Colonic mucosa (tissue), 4 donors: ENCODE measurements around the gene EXOC2. TPM values are rescaled to one million over a fixed set of nuclear protein-coding genes. Genes with fewer than 3 reads are reported as not detected.

Experiments used
- DNase-seq: peaks from one replicate; pipeline ENCODE4 v3.0.0-alpha.2; 2020
- H3K27ac ChIP-seq: fragments of 200-600 bp; one replicate; pipeline ENCODE4 v1.8.0; 2021
- H3K27me3 ChIP-seq: fragments of 200-600 bp; one replicate; pipeline ENCODE4 v1.8.0; 2021
- H3K36me3 ChIP-seq: fragments of 200-600 bp; one replicate; pipeline ENCODE4 v1.8.0; 2021
- H3K4me1 ChIP-seq: fragments of 200-600 bp; one replicate; pipeline ENCODE4 v1.8.0; 2021; ENCODE audit warnings: mild to moderate bottlenecking
- H3K4me3 ChIP-seq: fragments of 200-600 bp; one replicate; pipeline ENCODE4 v1.8.0; 2021
- H3K9ac ChIP-seq, 2 donors: one replicate each; pipeline ENCODE4 v1.7.0; 2013; ENCODE audit warnings: control low read depth in 2 of 2, low read depth in 2 of 2, low read length in 2 of 2
- H3K9me3 ChIP-seq: fragments of 200-600 bp; one replicate; pipeline ENCODE4 v1.8.0; 2021
- intact Hi-C: fragments of 100-400 bp; cut with DNase I; formaldehyde crosslinking; loops from one replicate; pipeline ENCODE4 v1.14.1; 2022
- total RNA-seq, 2 donors: library from RNA; stranded (reverse); fragmentation: NEBNext Ultra II Directional in 1 of 2; extraction: Animal tissue kit (Norgen Biotek cat#: 25700) in 1 of 2; gene quantifications; one replicate each; pipeline ENCODE4 v1.2.1, GENCODE V29; 2021
- TF ChIP-seq, protein P1 (sequence below): fragments of 200-600 bp; IDR thresholded peaks from one replicate; pipeline ENCODE4 v1.8.0; 2022; ENCODE audit warnings: antibody characterized with exemption, mild to moderate bottlenecking
- donor health status: healthy.
- donor health status: DM: no; HTN: no; CAD: no.
- donor health status: DM: no; HTN: no; CAD: no.

The EXOC2 gene
- total RNA-seq, 2 donors from 2014 or later = 18.3 to 19.6 TPM

GRCh38 chr6:548091-548490 lies 144.8 kb downstream of the EXOC2 start:
- Histone ChIP-seq H3K4me1 (no peaks in the 10 kb centered on the region), H3K4me3 (no peak overlapping the region), H3K9ac (no peak overlapping the region), H3K27ac (no peak overlapping the region), H3K27me3 (no peaks in the 10 kb centered on the region), H3K9me3 (no peaks in the 10 kb centered on the region), H3K36me3 (no peaks in the 10 kb centered on the region)
- TF ChIP-seq, protein P1, sequence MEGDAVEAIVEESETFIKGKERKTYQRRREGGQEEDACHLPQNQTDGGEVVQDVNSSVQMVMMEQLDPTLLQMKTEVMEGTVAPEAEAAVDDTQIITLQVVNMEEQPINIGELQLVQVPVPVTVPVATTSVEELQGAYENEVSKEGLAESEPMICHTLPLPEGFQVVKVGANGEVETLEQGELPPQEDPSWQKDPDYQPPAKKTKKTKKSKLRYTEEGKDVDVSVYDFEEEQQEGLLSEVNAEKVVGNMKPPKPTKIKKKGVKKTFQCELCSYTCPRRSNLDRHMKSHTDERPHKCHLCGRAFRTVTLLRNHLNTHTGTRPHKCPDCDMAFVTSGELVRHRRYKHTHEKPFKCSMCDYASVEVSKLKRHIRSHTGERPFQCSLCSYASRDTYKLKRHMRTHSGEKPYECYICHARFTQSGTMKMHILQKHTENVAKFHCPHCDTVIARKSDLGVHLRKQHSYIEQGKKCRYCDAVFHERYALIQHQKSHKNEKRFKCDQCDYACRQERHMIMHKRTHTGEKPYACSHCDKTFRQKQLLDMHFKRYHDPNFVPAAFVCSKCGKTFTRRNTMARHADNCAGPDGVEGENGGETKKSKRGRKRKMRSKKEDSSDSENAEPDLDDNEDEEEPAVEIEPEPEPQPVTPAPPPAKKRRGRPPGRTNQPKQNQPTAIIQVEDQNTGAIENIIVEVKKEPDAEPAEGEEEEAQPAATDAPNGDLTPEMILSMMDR = no peak
- intact Hi-C loops = no loop called here
- DNase-seq = no peak

DNA sequence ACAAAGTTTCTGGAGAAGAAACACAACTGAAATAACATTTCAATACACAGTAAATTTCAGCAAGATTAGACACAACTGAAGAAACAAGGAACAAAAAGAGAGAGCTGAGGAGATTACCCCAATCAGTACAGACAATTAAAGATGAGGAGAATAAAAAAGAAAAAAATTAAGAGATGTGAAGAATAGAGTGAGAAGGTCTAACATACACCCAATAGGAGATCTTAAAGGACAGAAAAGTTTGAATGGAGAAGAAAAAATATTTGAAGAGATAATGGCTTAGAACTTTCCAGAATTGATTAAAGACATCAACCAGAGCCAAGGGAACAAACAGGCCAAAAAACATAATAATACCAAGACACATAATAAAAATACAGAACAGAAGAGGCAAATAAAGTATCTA lies 152.4 kb downstream of the EXOC2 start:
- no peak for DNase-seq
- Histone ChIP-seq H3K36me3 (no peaks in the 10 kb centered on the region), H3K9me3 (no peaks in the 10 kb centered on the region), H3K4me3 (no peak overlapping the region), H3K9ac (no peak overlapping the region), H3K27ac (no peak overlapping the region), H3K4me1 (no peaks in the 10 kb centered on the region), H3K27me3 (no peaks in the 10 kb centered on the region)
- TF ChIP-seq, protein P1 = no peak
- intact Hi-C loops = no loop called here

DNA sequence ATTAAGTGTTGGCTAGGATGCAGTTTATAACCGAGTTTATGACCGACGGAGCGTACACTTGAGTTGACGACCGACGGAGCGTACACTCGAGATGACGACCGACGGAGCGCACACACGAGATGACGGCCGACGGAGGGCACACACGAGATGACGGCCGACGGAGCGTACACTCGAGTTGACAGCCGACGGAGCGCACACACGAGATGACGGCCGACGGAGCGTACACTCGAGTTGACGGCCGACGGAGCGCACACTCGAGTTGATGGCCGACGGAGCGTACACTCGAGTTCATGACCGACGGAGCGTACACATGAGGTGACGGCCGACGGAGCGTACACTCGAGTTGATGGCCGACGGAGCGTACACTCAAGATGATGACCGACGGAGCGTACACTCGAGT lies 155.8 kb downstream of the EXOC2 start:
- Histone ChIP-seq H3K4me1 (no peaks in the 10 kb centered on the region), H3K4me3 (no peak overlapping the region), H3K36me3 (no peaks in the 10 kb centered on the region), H3K9me3 (no peaks in the 10 kb centered on the region), H3K27me3 (no peaks in the 10 kb centered on the region), H3K9ac (no peak overlapping the region), H3K27ac (no peak overlapping the region)
- DNase-seq = no peak
- intact Hi-C loops = no loop called here
- TF ChIP-seq, protein P1 = no peak

- Histone ChIP-seq H3K27ac (no peak overlapping the region), H3K27me3 (no peaks in the 10 kb centered on the region), H3K9ac (no peak overlapping the region), H3K9me3 (no peaks in the 10 kb centered on the region), H3K36me3 (no peaks in the 10 kb centered on the region), H3K4me1 (no peaks in the 10 kb centered on the region), H3K4me3 (no peak overlapping the region)
- DNase-seq = no peak
- intact Hi-C loops = no loop called here
- TF ChIP-seq, protein P1 = no peak
Measured at GRCh38 chr6:530425-530824, 162.5 kb downstream of the EXOC2 start.

DNA sequence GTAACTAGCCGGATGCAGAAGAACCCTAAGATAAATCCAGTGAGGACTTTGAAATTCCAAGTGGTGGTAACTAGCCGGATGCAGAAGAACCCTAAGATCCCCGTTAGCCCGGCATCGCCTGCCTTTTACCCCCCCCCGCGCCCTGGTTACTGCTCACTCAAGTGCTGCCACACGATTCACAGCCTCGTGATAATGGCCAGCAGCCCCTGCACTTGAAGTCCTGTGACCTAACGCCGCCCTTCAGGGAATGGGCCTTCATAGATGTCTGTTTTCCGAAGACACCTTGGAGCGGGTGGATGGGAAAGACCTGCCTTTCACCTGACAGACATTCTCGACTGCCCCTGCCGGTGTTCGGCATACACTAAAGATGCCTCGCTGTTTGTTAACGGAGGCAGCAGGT lies 163.9 kb downstream of the EXOC2 start:
- H3K27ac ChIP-seq = no peak overlapping the region
- no peaks in the 10 kb centered on the region for H3K4me1 ChIP-seq
- H3K36me3 ChIP-seq = no peaks in the 10 kb centered on the region
- H3K9me3 ChIP-seq = no peaks in the 10 kb centered on the region
- no peak for DNase-seq
- H3K27me3 ChIP-seq = no peaks in the 10 kb centered on the region
- TF ChIP-seq, protein P1 = no peak
- intact Hi-C loops = no loop called here
- H3K9ac ChIP-seq = no peak overlapping the region
- no peak overlapping the region for H3K4me3 ChIP-seq
